ENCODE measurements around the gene E4F1.

GRCh38 chr16:2273931-2274330 lies 50.5 kb downstream of the E4F1 start:
- TF ChIP-seq POLR2A (IDR thresholded peaks at IDR 0.05; ENCODE audit: extremely low read depth, insufficient read length) (no peak), MAX (IDR thresholded peaks at IDR 0.05; ENCODE audit: low read depth, low read length) (no peak), CTCF (IDR thresholded peaks at IDR 0.05; ENCODE audit: low read depth, low read length) (no peak), MYC (IDR thresholded peaks at IDR 0.05; ENCODE audit: low read depth, low read length) (no peak)

Data from NB4 (cell line).